GM21737 (cell line): ENCODE measurements around the gene DDX54.
"Not testable (repeated sequence)": the region's sequence is repeated elsewhere in the genome, so short reads cannot be mapped to it uniquely, and the experiment has no call there.

Experiments
- ATAC-seq: cut with Tn5 transposase; IDR thresholded peaks from one replicate; pipeline ENCODE4 v1.9.1; 2021; ENCODE audit warnings: mild to moderate bottlenecking, moderate library complexity; ENCODE audit not compliant: unreplicated experiment

DDX54 gene

DNA sequence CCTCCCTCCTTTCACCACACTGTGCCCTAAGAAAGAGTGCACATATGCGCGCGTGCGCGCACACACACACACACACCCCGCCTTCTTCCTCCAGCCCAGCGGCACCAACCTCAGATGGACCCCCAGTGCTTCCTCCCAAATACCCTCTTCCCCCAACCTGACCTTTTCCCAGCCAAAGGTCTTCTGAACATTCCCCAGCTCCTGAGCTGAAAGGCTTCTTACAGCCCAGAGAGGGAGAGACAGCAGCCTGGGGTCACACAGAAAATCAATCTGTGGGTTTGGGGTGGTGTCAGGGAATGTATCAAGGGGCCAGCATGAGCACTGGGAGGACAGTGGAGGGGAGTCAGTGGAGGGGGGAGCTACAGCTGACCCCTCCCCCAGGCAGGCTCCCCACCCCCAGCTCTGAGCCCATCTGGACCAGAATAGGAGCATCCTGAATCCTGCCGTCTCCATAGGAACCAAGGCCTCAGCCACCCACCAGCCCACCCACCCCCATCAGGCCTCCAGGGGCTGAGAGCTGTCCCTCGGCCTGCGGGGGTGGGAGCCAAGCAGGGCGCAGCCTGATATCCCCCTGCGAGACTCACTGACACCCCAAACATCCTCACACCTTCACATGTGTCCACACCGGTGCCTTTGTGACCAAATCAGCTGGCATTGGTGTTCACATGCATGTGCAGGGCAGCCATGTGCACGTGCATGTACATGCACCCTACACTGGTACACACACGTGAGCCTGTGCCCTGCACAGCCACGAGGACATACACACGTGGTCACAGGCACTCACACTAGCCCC, 55.4 kb downstream of the DDX54 start:
- ATAC-seq = no peak

- no peak for ATAC-seq
Measured at GRCh38 chr12:113128802-113129663, 56.2 kb downstream of the DDX54 start.

GRCh38 chr12:113127791-113128199, 57.5 kb downstream of the DDX54 start:
- ATAC-seq = no peak

DNA sequence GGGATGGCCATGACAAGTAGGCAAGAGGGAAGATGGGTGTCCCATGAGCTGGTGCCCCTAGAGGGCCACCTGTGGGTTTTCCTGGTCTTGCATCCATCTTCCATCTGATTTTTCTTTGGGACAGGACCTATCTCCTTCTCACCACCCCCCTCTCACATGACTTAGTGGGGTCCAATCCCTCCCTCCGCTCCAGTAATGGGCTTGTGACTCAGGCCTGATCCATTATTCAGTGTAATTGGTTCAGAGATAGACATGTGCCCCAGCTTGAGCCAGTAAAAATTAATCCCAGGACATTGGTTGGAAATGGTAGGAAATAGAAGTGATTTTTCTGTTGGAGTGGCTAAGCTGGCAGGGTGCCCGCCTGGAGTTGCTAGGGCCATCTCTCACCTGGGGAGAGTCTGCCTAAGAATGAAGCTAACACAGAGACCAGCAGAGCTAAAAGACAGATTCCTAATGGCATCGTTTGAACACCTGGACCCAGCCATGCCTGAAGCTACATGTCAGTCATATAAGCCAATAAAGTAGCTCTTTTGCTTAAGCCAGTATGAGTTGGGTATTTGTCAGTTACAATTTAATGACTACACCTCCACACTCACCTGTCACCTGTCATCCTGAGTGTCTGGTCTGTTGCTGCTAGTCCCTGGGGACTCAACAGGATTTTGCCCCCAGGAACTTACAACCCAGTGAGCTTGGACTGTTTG, 64.5 kb downstream of the DDX54 start:
- no peak for ATAC-seq

DNA sequence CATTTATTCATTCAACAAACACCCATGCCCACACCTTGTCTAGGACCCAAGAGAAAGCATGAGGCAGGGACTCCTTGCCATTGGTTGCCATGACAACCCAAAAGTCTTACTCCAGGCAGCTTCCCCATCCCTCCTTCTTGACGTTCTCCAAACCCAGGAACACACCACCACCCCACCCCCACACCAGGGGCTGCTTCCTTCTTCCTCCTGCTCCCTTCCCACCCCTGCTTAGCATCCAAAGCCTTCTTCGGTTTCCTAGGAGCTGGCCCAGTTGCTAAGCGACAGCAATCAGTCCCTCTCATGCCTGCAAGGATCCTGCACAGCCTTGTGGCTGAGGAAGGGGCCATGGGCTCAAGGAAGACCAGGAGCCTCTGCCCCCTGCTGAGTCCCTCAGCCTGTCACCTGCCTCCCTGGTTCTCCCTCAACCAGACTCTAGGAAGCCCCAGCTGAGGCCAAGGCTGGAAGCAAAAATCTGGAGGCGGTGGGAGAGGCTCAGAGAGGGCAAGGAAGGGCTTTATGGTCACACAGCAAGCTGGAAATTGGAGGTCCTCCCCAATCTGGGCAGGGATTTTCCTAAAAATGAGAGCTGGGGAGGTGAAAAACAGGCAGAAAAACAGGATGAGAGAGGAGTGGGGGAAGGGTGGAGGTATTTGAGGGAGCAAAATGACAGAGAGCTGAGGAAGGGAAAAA, 65.2 kb downstream of the DDX54 start:
- ATAC-seq = no peak

DNA sequence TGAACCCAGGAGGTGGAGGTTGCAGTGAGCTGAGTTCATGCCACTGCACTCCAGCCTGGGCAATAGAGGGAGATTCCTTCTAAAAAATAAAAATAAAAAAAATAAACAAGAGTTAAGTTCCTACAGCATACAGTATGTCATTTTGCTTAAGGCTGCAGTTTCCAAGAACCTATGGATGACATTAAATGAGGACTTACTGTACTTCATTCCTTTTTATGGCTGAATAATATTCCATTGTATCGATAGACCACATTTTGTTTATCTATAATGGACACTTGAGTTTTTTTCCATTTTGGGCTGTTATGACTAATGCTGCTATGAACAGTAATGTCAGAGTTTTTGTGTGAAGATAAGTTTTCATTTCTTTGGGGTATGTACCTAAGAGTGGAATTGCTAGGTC, 67.1 kb downstream of the DDX54 start:
- no peak for ATAC-seq

DNA sequence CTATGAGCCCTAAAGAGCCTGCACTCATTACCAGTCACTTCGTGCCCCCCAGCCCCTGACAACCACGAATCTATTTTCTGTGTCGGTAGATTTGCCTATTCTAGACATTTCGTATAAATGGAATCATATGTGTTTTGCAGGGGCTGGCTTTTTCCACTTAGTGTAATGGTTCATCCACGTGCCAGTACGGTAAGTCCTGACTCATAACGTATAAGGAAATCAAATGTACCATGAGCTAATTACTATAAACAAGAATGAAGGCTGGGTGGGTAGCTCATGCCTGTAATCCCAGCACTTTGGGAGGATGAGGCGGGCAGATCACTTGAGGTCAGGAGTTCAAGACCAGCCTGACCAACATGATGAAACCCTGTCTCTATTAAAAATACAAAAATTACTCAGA, 67.6 kb downstream of the DDX54 start:
- not testable (repeated sequence) for ATAC-seq

- ATAC-seq = no peak
Measured at GRCh38 chr12:113116875-113117274, 68.4 kb downstream of the DDX54 start.

DNA sequence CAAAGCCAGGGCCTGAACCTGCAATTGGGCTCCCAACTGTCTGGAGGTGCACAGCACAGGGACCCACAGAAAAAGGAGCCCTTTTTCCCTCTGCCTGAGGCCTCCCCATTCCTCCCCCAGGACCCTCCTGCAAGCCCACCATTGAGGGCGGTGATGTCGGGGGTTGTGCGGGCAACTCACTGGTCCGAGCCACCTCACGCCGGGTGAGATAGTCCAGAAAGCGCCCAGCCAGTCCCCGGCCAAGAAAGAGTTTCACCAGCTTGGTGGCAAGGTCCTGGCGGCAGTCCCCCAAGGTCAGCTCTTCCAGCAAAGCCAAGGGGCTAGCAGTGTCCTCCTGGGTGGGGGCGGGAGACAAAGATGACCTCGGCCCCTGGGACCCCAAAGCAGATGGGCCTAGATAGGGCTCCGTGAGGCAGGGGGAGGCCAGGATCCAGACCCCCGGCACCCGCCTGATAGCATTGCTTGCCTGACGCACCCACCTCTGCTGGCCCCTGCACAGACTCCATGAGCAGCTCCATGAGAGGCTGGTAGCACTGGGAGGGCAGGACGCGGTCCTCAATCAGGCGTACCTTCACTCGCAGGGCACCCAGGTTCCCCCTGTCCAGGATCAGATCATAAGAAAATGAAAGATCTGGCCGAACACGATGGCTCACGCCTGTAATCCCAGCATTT, 69.7 kb downstream of the DDX54 start:
- no peak for ATAC-seq

DNA sequence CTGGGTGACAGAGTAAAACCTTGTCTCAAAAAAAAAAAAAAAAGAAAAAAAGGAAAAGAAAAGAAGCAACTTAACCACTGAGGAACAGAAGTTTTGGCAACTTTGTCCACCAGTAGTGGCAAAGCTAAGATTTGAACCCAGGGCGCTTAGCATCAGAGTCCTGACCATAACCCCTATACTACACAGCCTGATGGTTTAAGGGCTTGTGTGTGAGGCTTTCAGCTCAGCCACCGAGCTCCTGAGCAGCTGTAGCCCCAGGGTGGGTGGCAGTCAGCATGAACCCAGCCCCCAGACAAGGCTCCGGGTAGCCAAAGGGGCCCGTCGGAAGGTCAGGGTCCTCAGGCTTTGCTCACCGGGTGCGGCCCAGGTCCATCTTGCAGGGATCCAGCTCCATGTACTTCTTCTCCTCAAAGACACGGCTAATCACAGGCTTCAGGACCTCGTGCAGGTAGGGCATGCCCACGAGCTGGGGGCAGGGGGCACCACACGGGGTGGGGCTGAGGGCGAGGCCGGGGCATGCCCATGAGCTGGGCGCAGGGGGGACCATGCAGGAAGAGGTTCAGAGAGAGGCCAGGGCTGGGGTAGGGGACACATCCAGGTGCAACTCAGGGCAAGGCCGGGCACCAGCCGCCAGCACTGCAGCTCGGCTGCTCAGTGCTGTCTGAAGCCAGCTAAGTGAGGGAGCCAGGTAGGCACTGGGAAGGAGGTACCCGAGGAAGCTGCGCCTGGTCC, 70.7 kb downstream of the DDX54 start:
- no peak for ATAC-seq

GRCh38 chr12:113113397-113113796, 71.9 kb downstream of the DDX54 start:
- no peak for ATAC-seq

DNA sequence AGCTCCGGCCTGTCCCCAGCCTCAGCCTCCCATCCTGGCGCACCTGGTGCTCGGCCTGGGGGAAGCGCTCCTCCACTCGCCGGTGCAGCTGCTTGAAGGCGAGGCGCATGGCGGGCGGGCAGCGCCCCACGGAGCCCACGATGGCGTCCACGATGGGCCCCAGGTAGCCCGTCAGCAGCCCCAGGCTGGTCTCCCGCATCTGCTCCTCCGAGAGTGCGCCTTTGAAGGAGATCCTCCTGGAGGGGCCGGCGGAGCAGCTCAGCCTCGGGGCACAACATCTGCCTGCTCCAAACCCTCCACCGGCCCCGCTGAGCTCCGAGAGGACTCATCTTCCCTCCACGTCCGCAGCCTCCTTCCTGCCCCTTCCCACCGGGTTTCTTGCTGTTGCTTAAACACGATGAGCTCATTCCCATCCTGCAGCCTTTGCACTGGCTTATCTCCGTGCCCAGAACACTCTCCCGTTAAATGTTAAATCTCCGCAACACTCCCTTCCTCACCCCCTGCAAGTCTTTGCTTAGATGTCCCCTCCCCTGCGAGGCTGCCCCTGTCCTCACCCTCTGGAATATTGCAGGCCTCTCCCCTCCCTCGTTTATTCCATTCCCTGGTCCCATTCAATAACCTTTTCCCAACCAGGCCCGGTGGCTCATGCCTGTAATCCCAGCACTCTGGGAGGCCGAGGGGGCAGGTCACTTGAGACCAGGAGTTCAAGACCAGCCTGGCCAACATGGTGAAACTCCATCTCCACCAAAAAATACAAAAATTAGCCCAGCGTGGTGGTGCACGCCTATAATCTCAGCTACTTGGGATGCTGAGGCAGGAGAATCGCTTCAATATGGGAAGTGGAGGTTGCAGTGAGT, 73.0 kb downstream of the DDX54 start:
- ATAC-seq = no peak

- no peak for ATAC-seq
Measured at GRCh38 chr12:113111247-113111646, 74.0 kb downstream of the DDX54 start.

DNA sequence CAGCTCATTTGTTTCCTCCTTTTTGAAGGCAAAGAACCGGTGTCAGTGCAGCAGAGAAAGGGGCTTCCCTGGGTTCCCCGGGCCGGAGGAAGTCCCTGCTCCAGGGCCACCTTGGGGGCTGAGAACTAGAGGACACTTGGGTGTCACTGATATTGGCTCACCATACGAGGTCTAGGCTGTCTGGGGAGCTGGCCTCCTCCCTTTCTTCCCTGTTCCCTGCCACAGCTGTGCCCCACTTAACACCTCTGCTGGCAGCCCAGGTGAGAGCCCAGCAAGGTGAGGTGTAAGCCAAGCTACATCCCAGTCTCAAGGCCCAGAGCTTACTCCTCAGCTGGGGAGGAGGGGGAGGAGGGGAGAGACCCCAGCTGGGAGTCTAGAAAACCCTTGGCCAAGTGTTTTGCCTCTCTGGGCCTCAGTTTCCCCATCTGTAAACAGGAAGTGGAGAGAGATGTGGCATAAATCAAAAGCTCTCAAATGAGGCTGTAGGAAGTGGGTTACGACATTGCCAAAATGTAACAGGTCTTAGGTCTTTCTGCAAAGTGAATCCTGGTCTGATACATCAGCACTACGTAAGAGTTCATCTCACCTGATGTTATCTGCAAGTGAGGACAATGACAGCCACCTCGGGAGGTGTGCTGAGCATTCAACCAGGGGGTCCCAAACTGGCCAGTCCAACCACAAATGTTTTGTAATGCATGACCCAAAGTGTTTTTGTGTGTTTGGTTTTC, 75.2 kb downstream of the DDX54 start:
- ATAC-seq = no peak

- no peak for ATAC-seq
Measured at GRCh38 chr12:113109360-113109759, 75.9 kb downstream of the DDX54 start.

- no peak for ATAC-seq
Measured at GRCh38 chr12:113108308-113108707, 77.0 kb downstream of the DDX54 start.
